ENCODE data around the gene FAM184B.

Gene FAM184B

DNA sequence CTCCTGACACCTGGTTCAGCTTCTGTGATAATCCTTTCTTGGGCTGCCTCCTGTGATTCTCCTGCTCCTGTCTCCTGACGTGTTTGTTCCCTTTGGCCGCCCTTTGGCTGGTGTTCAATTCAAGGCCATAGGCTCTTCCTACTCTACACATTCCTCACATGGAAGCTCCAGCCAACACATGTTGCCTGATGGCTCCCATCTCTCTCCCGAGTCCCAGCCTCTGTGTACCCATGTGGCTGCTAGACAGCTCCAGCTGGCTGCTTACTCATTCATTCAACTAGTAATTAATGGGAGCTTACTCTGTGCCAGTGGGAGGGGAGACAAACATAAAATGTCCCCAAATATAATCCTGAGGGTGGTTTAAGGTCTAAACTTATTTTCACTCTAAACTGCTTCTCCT lies 176.2 kb downstream of the FAM184B start:
- TF ChIP-seq, protein P1, sequence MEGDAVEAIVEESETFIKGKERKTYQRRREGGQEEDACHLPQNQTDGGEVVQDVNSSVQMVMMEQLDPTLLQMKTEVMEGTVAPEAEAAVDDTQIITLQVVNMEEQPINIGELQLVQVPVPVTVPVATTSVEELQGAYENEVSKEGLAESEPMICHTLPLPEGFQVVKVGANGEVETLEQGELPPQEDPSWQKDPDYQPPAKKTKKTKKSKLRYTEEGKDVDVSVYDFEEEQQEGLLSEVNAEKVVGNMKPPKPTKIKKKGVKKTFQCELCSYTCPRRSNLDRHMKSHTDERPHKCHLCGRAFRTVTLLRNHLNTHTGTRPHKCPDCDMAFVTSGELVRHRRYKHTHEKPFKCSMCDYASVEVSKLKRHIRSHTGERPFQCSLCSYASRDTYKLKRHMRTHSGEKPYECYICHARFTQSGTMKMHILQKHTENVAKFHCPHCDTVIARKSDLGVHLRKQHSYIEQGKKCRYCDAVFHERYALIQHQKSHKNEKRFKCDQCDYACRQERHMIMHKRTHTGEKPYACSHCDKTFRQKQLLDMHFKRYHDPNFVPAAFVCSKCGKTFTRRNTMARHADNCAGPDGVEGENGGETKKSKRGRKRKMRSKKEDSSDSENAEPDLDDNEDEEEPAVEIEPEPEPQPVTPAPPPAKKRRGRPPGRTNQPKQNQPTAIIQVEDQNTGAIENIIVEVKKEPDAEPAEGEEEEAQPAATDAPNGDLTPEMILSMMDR (IDR thresholded peaks at IDR 0.05; ENCODE audit: borderline replicate concordance, insufficient read depth, low read depth, low read length), result no peak
- H3K4me3 ChIP-seq (ENCODE audit: low read depth, low read length), result no peak overlapping the region

DNA sequence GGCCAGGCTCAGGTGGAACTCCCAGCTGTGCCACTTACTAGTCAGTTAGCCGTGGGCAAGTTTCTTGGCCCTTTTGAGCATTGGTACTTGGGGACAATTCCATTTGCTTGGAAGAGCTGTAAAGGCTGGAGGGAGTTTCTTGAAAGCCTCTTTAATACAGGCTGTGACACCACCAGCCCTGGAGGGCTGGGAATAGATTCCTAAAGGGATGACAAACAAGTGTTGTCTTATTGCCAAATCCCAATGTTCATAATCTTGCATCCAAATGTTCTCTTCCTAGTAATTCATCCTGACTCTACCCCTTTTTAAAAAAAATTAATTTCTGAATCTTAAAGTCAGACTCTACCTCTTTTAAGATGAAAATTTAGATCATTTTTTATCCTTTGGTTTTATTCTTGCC lies 181.6 kb downstream of the FAM184B start:
- TF ChIP-seq, protein P1 (IDR thresholded peaks at IDR 0.05; ENCODE audit: borderline replicate concordance, insufficient read depth, low read depth, low read length), result no peak
- no peak overlapping the region for H3K4me3 ChIP-seq (ENCODE audit: low read depth, low read length)

DNA sequence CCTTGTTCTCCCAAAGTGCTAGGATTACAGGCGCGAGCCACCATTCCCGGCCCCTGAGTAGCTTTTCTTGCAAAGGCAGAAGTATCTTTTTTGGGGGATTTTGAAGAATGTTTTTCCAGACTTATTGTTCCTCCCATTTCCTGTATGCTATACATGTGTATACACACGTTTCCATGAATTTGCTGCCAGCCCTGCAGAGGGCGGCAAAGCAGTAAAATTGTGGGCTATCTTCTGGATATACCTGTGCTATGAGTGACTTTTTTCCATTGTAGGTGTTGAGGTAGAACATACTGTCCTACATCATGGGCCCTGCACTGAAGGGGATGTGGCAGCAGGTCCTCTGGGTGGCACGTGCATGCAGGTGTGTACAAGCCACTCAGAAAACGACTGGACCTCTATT lies 183.9 kb downstream of the FAM184B start:
- TF ChIP-seq, protein P1 (IDR thresholded peaks at IDR 0.05; ENCODE audit: borderline replicate concordance, insufficient read depth, low read depth, low read length), result no peak
- H3K4me3 ChIP-seq (ENCODE audit: low read depth, low read length), result no peak overlapping the region

DNA sequence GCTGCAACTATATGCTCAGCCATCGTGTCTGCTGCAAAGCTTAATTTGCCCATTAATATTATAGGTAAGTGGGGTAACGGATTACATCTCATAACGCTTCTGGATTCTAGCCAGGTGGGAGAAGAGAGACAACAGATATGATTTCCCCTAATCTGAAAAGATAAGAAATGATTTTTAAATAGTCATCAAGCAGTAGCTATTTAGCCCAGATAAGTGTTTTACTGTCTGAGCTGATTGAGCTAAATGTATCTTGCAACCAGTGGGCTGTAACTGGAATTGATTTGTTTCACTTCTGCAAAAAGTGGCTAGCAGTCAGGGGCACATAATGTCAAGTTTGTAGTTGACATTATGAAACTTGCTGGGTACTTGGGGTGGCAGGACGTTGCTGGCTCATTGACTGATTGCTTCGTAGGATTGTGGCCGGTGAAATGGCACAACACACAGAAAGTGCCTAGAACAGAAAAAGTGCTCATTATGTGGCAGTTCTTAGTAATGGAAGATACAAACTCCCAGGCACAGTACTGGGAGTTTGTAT lies 185.9 kb downstream of the FAM184B start:
- TF ChIP-seq, protein P1 (IDR thresholded peaks at IDR 0.05; ENCODE audit: borderline replicate concordance, insufficient read depth, low read depth, low read length), result no peak
- no peak overlapping the region for H3K4me3 ChIP-seq (ENCODE audit: low read depth, low read length)

DNA sequence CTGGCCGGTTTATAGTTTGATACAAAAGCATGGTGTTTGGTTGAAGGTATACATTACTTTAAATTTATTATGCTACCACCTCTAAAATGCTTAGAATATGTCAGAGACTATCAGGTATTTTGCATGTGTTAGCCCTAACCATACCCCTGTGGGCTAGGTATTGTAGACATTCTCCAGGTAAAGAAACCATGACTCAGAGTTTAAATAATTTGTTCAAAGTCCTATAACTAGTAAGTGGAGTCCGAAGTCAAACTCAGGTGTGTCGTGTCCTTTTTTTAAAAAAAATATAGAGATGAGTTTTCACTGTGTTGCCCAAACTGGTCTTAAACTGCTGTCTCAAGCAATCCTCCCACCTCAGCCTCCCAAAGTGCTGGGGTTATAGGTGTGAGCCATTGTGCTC lies 192.1 kb downstream of the FAM184B start:
- no peak overlapping the region for H3K4me3 ChIP-seq (ENCODE audit: low read depth, low read length)
- TF ChIP-seq, protein P1 (IDR thresholded peaks at IDR 0.05; ENCODE audit: borderline replicate concordance, insufficient read depth, low read depth, low read length), result no peak

DNA sequence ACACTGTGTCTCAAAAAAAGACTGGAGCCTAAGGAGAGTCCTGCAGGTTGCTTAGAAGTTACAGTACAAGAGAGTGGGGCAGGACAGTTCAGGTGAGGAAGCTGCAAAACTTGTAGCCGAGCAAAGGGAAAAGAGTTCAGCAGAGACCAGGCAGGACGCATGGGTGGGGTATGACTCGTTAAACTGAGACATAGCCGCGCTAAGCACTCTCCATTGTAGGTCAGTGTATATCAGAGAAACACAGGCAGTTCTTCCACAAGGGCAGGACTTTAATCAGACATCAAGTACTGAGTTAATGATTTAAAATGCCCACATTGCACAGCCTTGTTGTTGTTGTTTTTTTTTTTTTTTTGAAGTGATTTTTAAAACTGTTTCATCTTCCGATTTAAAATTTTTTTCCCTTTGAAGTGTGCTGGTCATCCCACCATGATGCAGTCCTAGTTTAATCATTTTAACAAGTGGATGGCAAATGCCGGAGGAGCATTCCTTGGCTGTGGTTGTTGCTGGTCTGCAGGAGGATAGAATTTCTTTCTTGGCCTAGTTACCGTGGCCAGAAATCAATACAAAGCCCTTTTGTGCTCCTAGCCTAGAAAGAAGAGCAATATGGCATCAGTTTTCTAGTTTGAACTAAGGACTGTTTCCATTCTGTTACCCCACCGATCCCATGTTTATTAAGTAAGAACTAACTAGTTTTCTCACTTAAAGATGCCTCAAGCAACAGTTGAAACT lies 194.2 kb downstream of the FAM184B start:
- H3K4me3 ChIP-seq (ENCODE audit: low read depth, low read length), result no peak overlapping the region
- TF ChIP-seq, protein P1 (IDR thresholded peaks at IDR 0.05; ENCODE audit: borderline replicate concordance, insufficient read depth, low read depth, low read length), result no peak

Measured in GM12875 (cell line).